ENCODE data around the gene YIPF4. TPM values are rescaled to one million over a fixed set of nuclear protein-coding genes. Genes with fewer than 3 reads are reported as not detected.

The YIPF4 gene
- total and polyA plus RNA-seq, 2 of the 8 experiments (the other 6 are each of a cell fraction or from before 2014, with no cell fraction given), result 2.9 to 21.4 TPM

GRCh38 chr2:32357318-32358110 is 79.8 kb downstream of the YIPF4 start (continued):
- TF ChIP-seq POLR2AphosphoS5 (IDR thresholded peaks at IDR 0.05; ENCODE audit: low read depth, low read length) (no peak; the same call in 1 of the 2 replicates), POLR2A (IDR thresholded peaks at IDR 0.05; ENCODE audit: control extremely low read depth in 1 of 2, low read depth in 2 of 2, low read length in 2 of 2) (peak in 1 of 2 experiments; percentile 36; a peak in 1 of 3 replicates), RXRA (IDR thresholded peaks at IDR 0.05; ENCODE audit: insufficient read depth, low read depth, low read length) (no peak), TBP (IDR thresholded peaks at IDR 0.05; ENCODE audit: low read depth, low read length) (no peak), GTF2F1 (IDR thresholded peaks at IDR 0.05; ENCODE audit: borderline replicate concordance, low read depth, low read length) (no peak), CBX8 (IDR thresholded peaks at IDR 0.05; ENCODE audit: borderline replicate concordance, low read depth, low read length) (no peak), SIRT6 (IDR thresholded peaks at IDR 0.05; ENCODE audit: low read length) (no peak), ATF3 (IDR thresholded peaks at IDR 0.05; ENCODE audit: insufficient read depth, low read depth, low read length) (no peak), KDM5A (IDR thresholded peaks at IDR 0.05; ENCODE audit: low read length) (0 out of 2 replicates have a peak, but pooled peaks have one; percentile 20), TCF12 (IDR thresholded peaks at IDR 0.05; ENCODE audit: low read depth, low read length) (no peak), EGR1 (IDR thresholded peaks at IDR 0.05; ENCODE audit: borderline replicate concordance, low read depth, low read length) (no peak), SUZ12 (IDR thresholded peaks at IDR 0.05; ENCODE audit: low read length) (0 out of 2 replicates have a peak, but pooled peaks have one; percentile 22), TAF7 (optimal IDR thresholded peaks at IDR 0.05; ENCODE audit: borderline replicate concordance, low read depth, low read length) (peak; percentile 10), GABPA (IDR thresholded peaks at IDR 0.05; ENCODE audit: borderline replicate concordance, insufficient read depth, low read length) (no peak), BRCA1 (IDR thresholded peaks at IDR 0.05; ENCODE audit: low read depth, low read length) (no peak), MAFK (IDR thresholded peaks at IDR 0.05; ENCODE audit: low read depth, low read length) (no peak), EP300 (IDR thresholded peaks at IDR 0.05; ENCODE audit: borderline replicate concordance in 1 of 2, low read depth in 2 of 2, low read length in 2 of 2) (no peak), SP2 (IDR thresholded peaks at IDR 0.05; ENCODE audit: low read length) (no peak), SIN3A (conservative IDR thresholded peaks at IDR 0.05 in 1 of 2, IDR thresholded peaks at IDR 0.05 in 1 of 2; ENCODE audit: low read depth in 1 of 2, low read length in 2 of 2) (peak; percentile 10 to 61; a peak in 1 of 4 replicates), CTBP2 (IDR thresholded peaks at IDR 0.05; ENCODE audit: borderline replicate concordance, insufficient read depth, insufficient read length, low read length) (no peak), HDAC6 (IDR thresholded peaks at IDR 0.05; ENCODE audit: low read depth, low read length) (no peak)
- TF ChIP-seq, protein P1, sequence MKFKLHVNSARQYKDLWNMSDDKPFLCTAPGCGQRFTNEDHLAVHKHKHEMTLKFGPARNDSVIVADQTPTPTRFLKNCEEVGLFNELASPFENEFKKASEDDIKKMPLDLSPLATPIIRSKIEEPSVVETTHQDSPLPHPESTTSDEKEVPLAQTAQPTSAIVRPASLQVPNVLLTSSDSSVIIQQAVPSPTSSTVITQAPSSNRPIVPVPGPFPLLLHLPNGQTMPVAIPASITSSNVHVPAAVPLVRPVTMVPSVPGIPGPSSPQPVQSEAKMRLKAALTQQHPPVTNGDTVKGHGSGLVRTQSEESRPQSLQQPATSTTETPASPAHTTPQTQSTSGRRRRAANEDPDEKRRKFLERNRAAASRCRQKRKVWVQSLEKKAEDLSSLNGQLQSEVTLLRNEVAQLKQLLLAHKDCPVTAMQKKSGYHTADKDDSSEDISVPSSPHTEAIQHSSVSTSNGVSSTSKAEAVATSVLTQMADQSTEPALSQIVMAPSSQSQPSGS (IDR thresholded peaks at IDR 0.05; ENCODE audit: low read length), result no peak

All from H1 (cell line).